Measurements from ENCODE around the gene PCGF3.

Gene PCGF3

GRCh38 chr4:705278-706082 is at the start of gene PCGF3:
Gene PCGF3 (plus strand): TSS chr4:705832. CDS start chr4:733681, 27,849 bp downstream.
- Mint-ChIP-seq H3K27ac (no peak within 1 kb of the TSS), H3K4me3 (peak within 1 kb of the TSS; percentile 62), H3K36me3 (ENCODE audit: low read depth) (peaks cover 22% of the 10 kb centered on the region), H3K9me3 (peaks cover 20% of the 10 kb centered on the region), H3K27me3 (ENCODE audit: low read depth, poor library complexity) (peaks cover 13% of the 10 kb centered on the region), H3K4me1 (peaks cover 27% of the 10 kb centered on the region)
- DNase-seq = peak; percentile 100
- no peak for TF ChIP-seq CTCF (IDR thresholded peaks at IDR 0.05)

GRCh38 chr4:656436-657337 is 48.9 kb upstream of the PCGF3 start:
- peaks cover 30% of the 10 kb centered on the region for H3K4me1 Mint-ChIP-seq

GRCh38 chr4:657338-657833 is 48.2 kb upstream of the PCGF3 start:
- Mint-ChIP-seq H3K36me3 (ENCODE audit: low read depth) (peaks cover 21% of the 10 kb centered on the region), H3K27me3 (ENCODE audit: low read depth, poor library complexity) (peaks cover 8% of the 10 kb centered on the region), H3K4me3 (no peak overlapping the region), H3K27ac (no peak overlapping the region), H3K9me3 (no peaks in the 10 kb centered on the region), H3K4me1 (peaks cover 23% of the 10 kb centered on the region)
- no peak for DNase-seq
- no peak for TF ChIP-seq CTCF (IDR thresholded peaks at IDR 0.05)

More at GRCh38 chr4:656436-657337, 48.9 kb upstream of the PCGF3 start:
- DNase-seq = no peak
- Mint-ChIP-seq H3K27me3 (ENCODE audit: low read depth, poor library complexity) (peaks cover 11% of the 10 kb centered on the region), H3K36me3 (ENCODE audit: low read depth) (peaks cover 21% of the 10 kb centered on the region), H3K4me3 (no peak overlapping the region), H3K9me3 (no peaks in the 10 kb centered on the region), H3K27ac (peak overlapping the region; percentile 41)
- TF ChIP-seq CTCF (IDR thresholded peaks at IDR 0.05) = no peak

GRCh38 chr4:657834-658667 is 47.6 kb upstream of the PCGF3 start:
- DNase-seq = no peak
- Mint-ChIP-seq H3K27ac (no peak overlapping the region), H3K36me3 (ENCODE audit: low read depth) (peaks cover 21% of the 10 kb centered on the region), H3K9me3 (no peaks in the 10 kb centered on the region), H3K4me1 (peaks cover 22% of the 10 kb centered on the region), H3K4me3 (no peak overlapping the region), H3K27me3 (ENCODE audit: low read depth, poor library complexity) (peaks cover 8% of the 10 kb centered on the region)
- no peak for TF ChIP-seq CTCF (IDR thresholded peaks at IDR 0.05)

Measured in nephron progenitor cell (in vitro differentiated cells).